GM12801 (cell line): ENCODE results near the gene PGLYRP1.

Experiments used
- CTCF ChIP-seq: IDR thresholded peaks from one replicate; pipeline ENCODE4 v1.5.1; 2011; ENCODE audit warnings: control low read depth; ENCODE audit not compliant: insufficient read length; ENCODE audit errors: extremely low read depth

The PGLYRP1 gene

GRCh38 chr19:46014941-46015686 is 7.7 kb downstream of the PGLYRP1 start:
- TF ChIP-seq CTCF = no peak

GRCh38 chr19:46014534-46014933 is 8.3 kb downstream of the PGLYRP1 start:
- TF ChIP-seq CTCF = no peak

- no peak for TF ChIP-seq CTCF
These were observed 13.0 kb downstream of the PGLYRP1 start for GRCh38 chr19:46009530-46010510.

GRCh38 chr19:46006411-46006810 is 16.4 kb downstream of the PGLYRP1 start:
- no peak for TF ChIP-seq CTCF

GRCh38 chr19:46002678-46003275 is 20.1 kb downstream of the PGLYRP1 start:
- TF ChIP-seq CTCF = no peak

- no peak for TF ChIP-seq CTCF
These were observed 22.2 kb downstream of the PGLYRP1 start for GRCh38 chr19:46000491-46001246.
